LNCaP clone FGC (cell line): ENCODE results near the gene DNAJC16.
"Not testable (repeated sequence)": the region's sequence is repeated elsewhere in the genome, so short reads cannot be mapped to it uniquely, and the experiment has no call there.

Experiments
- DNase-seq: peaks from one replicate; pipeline ENCODE4 v3.0.0-alpha.2; 2011; ENCODE audit warnings: low read depth
- H3K4me3 ChIP-seq: 2 replicates; pipeline ENCODE4 v1.5.1; 2011; ENCODE audit warnings: mild to moderate bottlenecking, low read depth, low read length, control low read depth
- TF ChIP-seq, protein P1 (sequence below): IDR thresholded peaks from 2 replicates; pipeline ENCODE4 v1.5.1; 2012; ENCODE audit warnings: mild to moderate bottlenecking; ENCODE audit not compliant: control insufficient read depth, insufficient read depth; ENCODE audit errors: extremely low read depth

The DNAJC16 gene

GRCh38 chr1:15526490-15527339 is at the start of gene DNAJC16:
Gene DNAJC16, plus strand, starts transcription at chr1:15526848. Its CDS starts 2,258 bp downstream, at chr1:15529106.
- peak within 1 kb of the TSS; percentile 72 for H3K4me3 ChIP-seq
- DNase-seq: peak; percentile 98
- TF ChIP-seq, protein P1, sequence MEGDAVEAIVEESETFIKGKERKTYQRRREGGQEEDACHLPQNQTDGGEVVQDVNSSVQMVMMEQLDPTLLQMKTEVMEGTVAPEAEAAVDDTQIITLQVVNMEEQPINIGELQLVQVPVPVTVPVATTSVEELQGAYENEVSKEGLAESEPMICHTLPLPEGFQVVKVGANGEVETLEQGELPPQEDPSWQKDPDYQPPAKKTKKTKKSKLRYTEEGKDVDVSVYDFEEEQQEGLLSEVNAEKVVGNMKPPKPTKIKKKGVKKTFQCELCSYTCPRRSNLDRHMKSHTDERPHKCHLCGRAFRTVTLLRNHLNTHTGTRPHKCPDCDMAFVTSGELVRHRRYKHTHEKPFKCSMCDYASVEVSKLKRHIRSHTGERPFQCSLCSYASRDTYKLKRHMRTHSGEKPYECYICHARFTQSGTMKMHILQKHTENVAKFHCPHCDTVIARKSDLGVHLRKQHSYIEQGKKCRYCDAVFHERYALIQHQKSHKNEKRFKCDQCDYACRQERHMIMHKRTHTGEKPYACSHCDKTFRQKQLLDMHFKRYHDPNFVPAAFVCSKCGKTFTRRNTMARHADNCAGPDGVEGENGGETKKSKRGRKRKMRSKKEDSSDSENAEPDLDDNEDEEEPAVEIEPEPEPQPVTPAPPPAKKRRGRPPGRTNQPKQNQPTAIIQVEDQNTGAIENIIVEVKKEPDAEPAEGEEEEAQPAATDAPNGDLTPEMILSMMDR: 0 out of 2 replicates have a peak, but pooled peaks have one; percentile 26

DNA sequence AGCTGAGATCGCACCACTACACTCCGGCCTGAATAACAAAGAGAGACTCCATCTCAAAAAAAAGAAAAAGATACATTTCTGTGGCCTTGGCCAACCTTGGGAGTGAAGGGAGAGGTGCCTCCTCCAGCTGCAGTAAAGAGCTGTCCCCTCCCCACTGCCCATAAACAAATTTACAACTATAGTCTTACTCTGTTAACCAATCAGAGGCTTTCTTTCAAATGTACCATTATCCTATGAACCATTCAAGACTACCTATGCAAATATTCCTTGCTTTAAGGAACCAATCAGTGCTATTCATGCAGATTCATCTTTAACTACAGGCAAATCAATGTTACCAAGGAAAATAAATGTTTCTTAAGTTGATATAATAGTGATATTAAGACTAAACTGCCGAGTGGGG is 49.7 kb upstream of the DNAJC16 start:
- no peak overlapping the region for H3K4me3 ChIP-seq
- no peak for DNase-seq
- TF ChIP-seq, protein P1: no peak

DNA sequence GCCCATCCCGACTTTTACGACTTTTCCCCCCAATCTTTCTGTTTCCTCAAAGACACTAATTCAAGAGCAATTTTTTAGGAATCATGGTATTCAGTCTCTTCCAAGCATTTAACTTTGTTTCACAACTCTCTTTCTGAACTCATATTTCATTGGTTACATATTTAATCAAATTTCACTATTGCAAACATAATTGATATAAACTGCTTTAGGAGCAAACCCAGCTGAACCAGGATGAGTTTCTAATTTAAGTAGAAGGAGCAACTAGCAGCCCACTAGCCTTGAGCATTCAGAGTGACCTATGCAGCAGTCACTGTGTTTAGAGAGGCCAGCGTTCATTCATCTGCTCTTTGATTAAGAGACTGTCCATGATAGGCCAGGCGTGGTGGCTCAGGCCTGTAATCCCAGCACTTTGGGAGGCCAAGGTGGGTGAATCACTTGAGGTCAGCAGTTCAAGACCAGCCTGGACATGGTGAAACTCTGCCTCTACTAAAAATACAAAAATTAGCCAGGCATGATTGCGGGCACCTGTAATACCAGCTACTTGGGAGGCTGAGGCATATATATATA is 48.9 kb upstream of the DNAJC16 start:
- no peak overlapping the region for H3K4me3 ChIP-seq
- TF ChIP-seq, protein P1: no peak
- no peak for DNase-seq

GRCh38 chr1:15479654-15480347 is 46.8 kb upstream of the DNAJC16 start:
- H3K4me3 ChIP-seq: no peak overlapping the region
- TF ChIP-seq, protein P1: no peak
- no peak for DNase-seq

DNA sequence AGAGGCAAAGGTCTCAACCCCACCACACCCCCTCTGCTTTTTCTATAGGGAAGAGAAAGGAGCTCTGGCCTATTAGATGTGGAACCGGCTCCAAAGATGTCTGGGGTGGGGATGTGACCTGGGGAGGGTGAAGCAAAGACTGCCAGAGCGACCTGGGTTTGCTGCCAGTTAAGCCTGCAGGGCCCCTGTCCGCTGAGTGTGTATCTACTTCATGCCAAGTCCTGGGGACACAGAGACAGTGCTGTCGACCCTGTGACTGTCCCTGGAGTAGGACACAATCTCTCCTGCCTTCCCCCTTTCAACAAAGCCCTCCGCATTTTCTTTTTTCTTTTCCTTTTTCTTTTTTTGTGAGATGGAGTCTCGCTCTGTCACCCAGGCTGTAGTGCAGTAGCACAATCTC is 44.2 kb upstream of the DNAJC16 start:
- not testable (repeated sequence) for DNase-seq, H3K4me3 ChIP-seq

- DNase-seq, H3K4me3 ChIP-seq: not testable (repeated sequence)
Measured at GRCh38 chr1:15482983-15483543, 43.6 kb upstream of the DNAJC16 start.

- TF ChIP-seq, protein P1: no peak
- H3K4me3 ChIP-seq: no peak overlapping the region
- DNase-seq: no peak
Measured at GRCh38 chr1:15483971-15484370, 42.7 kb upstream of the DNAJC16 start.

- not testable (repeated sequence) for DNase-seq, H3K4me3 ChIP-seq
Measured at GRCh38 chr1:15484443-15484842, 42.2 kb upstream of the DNAJC16 start.
